GM12801 (cell line): ENCODE data around the gene BLMH.

Experiments
- CTCF ChIP-seq: IDR thresholded peaks from one replicate; pipeline ENCODE4 v1.5.1; 2011; ENCODE audit warnings: control low read depth; ENCODE audit not compliant: insufficient read length; ENCODE audit errors: extremely low read depth

Gene BLMH

GRCh38 chr17:30291543-30292285 lies at the start of gene BLMH:
Gene BLMH, minus strand, starts transcription at chr17:30291944. Its CDS starts 125 bp downstream, at chr17:30291819.
- TF ChIP-seq CTCF = no peak

- no peak for TF ChIP-seq CTCF
Measured at GRCh38 chr17:30340801-30341356, 49.1 kb upstream of the BLMH start.

GRCh38 chr17:30339086-30339485 lies 47.3 kb upstream of the BLMH start:
- no peak for TF ChIP-seq CTCF

- no peak for TF ChIP-seq CTCF
Measured at GRCh38 chr17:30337393-30337999, 45.8 kb upstream of the BLMH start.

- TF ChIP-seq CTCF = peak; percentile 34
Measured at GRCh38 chr17:30336369-30337171, 44.8 kb upstream of the BLMH start.

- no peak for TF ChIP-seq CTCF
Measured at GRCh38 chr17:30334421-30334820, 42.7 kb upstream of the BLMH start.
